ENCODE data around the gene PRSS21. TPM values are rescaled to one million over a fixed set of nuclear protein-coding genes. Genes with fewer than 3 reads are reported as not detected.

Gene PRSS21
- total RNA-seq, 1 donor from 2014 or later: 1.0 TPM

GRCh38 chr16:2808181-2808580, 8.9 kb upstream of the PRSS21 start:
- no peak for DNase-seq

DNA sequence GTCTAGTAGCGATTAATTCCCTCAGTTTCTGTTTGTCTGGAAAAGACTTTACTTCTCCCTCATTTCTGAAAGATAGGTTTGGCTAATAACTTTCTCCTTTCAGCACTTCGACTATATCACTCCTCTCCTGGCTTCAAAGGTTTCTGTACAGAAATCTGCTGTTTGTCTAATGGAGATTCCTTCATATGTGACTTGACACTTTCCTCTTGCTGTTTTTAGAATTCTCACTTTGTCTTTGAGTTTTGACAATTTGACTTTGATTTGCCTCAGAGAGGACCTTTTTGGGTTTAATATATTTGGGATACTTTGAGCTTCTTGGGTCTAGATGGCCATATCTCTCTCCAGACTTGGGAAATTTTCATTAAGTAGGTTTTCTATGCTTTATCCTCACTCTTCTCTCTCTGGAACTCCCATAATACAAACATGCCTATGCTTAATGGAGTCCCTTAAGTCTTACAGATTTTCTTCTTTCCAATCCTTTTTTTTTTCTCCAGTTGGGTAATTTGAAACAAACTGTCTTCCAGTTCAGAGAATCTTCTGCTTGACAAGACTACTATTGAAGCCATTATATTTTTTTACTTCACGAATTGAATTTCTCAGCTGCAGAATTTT, 7.8 kb upstream of the PRSS21 start:
- DNase-seq: no peak

DNA sequence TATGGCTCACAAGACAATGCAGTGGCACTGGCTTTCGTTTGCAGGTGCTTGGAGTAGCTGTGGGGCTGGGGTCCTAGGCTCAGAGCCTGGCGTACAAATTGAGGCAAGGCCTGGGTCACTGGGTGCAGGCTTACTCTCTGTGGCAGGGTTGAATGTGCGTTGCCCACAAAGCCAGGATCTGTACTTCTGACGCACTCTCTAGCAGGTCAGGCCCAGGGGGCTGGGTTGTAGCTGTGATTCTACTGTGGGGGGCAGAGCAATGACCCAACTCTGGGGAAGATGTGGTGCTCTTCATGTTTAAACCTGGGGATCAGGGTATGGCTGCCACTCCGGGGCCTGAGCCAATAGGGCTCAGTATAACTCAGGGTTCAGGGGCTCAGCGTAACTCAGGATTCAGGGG, 6.4 kb upstream of the PRSS21 start:
- DNase-seq: no peak

DNA sequence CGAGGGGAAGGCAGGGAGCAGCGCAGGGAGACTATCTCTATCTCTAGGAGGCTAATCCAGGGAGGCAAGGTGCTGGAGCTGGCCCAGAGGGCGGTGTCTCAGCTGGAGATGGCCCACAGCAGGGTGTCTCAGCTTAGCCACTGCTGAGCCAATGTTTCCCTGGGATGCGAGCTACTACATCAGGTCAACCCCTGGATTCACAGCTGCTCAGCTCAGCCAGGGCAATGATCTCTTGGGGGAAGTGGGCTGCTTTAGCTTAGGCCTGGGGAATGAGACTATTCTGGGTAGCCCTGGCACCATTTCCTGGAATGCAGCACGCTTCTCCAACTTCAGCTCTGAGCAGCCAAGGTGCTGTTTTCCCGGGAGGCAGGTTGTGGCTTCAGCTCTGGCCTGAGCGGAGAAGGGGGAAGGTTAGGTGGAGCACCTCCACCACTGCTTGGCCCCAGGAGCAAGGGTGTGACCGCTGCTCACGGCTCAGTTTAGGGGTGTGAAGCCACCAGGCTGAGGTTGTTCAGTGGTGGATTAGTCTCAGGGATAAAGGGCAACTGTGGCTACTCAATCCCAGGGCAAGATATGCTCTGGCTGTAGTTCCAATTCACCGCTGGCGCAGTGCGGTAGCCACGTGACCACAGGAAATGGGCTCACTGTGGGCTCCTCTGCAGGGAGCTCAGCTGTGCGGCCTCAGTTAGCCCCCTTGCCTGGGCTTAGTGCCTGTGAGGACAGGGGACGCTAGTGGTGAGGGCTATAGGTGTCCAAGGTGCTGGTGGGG, 5.2 kb upstream of the PRSS21 start:
- DNase-seq: no peak

DNA sequence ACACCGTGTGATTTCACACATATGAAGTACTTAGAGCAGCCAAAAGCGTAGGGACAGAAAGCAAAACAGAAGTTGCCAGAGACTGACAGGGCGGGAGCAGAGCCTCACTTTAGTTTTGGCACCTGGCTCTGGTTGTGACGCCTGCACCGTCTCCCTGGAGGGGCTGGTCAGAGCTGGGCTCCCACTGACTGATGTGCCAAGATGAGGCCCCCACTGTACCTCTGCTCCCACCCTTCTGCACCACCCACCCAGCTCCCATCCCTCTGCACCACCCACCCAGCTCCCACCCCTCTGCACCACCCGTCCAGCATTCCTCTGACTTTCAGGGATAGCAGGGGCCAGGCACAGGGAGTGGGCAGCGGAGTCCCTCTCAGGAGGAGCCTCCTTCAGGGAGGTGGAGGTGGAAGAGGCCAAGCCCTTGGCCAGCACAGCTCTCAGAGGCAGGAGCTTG, 3.2 kb upstream of the PRSS21 start:
- no peak for DNase-seq

DNA sequence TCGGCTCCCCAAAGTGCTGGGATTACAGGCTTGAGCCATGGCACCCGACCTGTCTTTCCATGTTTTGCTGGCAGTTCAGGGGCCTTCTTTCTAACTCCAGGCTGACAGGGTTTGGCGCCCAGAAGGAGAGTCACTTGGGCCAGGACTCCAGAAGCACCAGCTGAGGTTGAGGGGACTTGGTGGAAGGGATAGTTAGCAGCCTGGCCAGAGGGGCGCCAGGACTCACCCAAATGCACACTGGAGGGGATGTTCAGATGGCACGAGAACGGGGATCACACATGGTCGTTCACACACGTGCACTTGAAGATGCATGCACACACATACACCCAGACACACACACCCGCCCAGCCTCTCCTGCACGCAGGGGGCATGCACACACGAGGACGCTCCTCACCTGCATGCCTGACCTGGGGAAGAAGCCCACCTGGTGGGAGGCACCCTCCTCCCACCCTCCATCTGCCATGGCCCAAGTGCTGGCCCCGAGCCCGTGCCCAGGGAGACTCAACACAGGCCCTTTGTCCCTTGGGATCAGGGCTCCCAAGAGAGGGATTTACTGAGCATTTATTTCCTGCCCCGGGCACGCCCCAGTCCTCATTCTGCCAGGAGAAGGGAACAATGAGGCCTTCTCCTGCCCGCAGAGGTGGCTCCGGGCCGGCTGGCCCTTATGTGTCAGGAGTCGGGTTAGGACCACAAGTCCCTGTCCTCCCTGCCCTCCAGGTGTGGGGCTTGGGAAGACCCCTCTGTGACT, 2.3 kb upstream of the PRSS21 start:
- no peak for DNase-seq

DNA sequence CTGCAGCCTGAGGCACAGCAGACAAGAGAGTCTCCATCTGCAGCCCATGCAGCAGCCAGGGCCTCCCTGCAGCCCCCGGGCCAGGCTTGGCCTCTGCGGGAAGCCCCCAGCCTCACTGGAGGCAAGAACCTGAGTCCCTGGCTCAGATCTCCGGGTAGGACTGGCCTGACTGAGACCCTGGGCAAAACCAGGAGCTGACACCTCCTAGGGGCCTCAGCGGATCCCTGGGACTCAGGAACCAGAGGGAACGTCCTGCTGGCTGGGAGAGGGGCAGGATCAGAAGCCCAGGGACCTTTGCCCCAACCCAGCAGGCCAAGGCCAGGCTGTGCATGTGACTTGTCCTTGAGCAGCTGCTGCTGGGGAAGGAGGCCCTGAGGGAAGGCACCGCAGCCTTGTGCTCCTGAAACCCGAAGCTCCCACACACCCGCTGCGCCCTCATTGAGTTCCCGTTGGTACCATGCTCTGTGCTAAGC, 1.7 kb upstream of the PRSS21 start:
- DNase-seq: no peak

DNA sequence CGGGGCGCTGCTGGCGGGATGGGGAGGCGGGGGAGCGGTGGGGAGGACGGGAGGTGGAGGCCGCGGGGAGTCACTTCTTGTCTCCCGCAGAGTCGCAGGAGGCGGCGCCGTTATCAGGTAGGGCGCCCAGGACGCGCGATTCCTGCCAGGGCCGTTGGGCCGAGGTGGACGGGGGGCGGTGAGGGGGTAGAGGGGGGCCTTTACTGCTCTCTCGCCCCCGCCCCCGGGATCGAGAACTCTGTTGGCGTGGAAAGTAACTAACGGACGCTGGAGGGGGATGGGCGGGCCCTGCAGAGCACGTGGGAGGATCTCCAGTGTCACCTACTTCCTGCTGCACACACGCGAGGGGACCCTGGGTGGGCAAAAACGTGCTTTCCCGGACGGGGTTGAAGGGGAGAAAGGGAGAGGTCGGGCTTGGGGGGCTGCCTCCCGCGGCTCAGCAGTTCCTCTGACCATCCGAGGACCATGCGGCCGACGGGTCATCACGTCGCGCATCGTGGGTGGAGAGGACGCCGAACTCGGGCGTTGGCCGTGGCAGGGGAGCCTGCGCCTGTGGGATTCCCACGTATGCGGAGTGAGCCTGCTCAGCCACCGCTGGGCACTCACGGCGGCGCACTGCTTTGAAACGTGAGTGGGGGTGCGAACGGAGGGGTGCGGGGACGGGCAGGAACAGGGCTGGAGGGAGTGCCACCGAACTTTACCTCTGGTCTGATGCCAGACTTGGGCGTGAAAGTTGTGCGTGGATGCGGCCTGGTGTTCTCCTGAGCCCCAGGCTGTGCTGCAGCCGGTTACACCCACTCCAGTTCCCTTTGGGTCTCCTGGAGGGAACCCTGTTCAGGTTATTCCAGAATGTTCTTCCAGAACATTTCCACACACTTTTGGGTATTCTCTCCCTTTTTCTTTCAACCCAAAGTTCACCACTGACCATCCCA, 569 bp downstream of the PRSS21 start:
- no peak for DNase-seq

GRCh38 chr16:2818272-2818876, 1.3 kb downstream of the PRSS21 start:
- no peak for DNase-seq

DNA sequence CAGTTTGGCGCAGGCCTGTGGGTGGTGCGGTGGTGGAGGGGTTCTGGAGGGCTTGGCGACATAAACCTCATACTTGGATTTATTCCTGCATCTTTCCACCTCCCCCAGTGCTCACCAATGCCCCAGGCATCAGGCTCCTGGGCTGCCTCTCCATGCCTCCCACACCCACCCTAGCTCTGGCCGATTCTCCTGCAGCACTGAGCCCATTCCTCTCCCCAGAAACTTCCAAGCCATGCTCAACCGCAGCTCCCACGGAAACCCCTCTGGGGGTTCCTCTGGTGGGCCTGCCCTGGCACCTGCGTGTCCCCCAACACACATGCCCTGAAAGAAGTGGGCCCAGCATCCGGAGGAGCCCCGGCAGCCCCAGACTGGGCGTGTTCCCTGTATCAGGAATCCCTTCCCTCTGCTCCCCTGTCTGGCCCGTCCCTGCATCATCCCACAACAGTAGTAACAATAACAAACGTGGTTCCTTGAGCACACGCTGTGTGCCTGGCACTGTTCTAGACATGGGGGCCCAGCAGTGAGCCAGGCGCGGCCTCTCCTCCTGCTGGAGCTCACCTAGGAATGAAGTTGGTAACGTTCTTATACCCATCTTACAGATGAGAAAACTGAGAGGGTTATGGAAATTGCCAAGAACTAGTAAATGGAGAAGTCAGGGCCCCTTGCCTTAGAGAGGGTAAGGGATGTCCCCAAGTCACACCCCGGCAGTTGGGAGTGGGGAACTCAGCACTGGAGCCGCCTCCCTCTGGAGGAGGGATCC, 2.3 kb downstream of the PRSS21 start:
- DNase-seq: no peak

DNA sequence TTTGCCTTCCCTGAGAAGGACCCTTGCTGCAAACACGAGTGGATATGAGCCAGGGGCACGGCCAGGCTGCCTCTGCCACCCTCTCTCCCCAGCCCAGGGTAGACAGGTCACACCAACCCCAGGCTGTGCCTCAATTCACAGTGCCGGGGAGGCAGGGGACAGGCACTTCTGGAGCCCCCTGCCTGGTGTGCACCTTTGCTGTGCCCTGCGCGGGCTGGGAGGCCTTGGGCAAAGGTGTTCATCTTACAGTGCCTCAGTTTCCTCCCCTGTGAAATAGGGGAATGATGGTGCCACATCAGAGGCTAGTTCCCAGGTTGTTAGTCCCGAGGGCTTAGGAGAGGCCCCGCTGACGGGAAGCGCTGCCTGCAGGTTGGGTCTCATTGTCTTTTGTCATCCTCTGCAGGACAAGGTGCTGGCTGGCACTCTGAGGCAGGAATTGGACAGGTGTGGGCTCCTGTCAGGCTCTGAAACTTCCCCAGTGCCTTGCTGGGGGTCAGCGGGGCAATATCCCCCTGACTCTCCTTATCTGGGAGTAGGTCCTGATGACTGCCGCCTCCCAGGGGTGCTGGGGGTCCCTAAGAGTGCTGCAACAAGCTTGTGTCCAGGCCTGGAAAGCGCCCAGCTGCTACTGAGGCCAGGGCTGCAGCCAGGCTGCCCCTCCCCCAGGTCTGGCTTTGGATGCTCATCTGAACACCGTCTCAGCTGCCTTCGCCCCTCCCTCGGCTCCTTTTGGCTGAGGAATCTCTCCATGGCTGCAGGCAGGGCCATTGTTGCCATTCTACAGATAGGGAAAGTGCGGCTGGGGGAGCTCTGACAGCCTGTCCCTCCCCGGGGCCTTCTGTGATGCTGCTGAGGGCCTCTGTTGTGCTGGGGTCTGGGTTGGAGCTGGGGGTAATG, 3.1 kb downstream of the PRSS21 start:
- DNase-seq: no peak

DNA sequence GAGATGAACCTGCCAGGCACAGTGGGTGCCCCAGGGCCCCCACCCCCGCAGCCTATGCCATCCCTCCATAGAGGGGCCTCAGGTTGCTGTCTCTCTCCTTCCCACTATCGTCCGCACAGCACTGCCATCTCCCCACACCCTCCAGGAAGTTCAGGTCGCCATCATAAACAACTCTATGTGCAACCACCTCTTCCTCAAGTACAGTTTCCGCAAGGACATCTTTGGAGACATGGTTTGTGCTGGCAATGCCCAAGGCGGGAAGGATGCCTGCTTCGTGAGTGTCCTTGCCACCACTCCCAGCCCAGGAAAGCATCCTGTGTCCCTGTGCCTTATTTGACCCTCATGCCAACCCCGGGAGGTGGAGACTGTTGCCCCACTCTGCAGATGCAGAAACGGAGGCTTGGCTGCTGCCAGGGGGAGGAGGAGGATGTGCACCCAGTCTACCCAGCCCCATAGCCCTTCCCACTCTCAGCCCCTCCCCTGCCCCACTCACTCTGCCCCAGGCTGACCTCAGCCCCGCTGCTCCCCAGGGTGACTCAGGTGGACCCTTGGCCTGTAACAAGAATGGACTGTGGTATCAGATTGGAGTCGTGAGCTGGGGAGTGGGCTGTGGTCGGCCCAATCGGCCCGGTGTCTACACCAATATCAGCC, 3.9 kb downstream of the PRSS21 start:
- DNase-seq: no peak

- DNase-seq: no peak
Observed at GRCh38 chr16:2821487-2822157, 4.6 kb downstream of the PRSS21 start.

DNA sequence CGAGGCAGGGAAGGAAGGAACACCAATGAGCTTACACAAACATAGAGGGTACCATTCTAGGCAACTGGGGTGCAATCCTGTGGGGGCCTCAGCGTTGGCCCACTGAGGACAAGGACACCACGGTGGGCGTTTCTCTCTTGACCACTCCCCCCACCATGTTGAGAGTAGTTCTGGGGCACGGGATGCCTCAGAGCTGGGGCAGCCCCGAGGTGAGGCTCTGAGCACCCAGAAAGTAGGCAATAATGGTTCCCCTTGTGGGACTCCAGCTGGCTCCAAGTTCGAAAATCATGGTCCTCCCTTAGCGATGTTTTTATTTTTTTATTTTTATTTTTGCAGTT, 5.1 kb downstream of the PRSS21 start:
- DNase-seq: no peak

DNA sequence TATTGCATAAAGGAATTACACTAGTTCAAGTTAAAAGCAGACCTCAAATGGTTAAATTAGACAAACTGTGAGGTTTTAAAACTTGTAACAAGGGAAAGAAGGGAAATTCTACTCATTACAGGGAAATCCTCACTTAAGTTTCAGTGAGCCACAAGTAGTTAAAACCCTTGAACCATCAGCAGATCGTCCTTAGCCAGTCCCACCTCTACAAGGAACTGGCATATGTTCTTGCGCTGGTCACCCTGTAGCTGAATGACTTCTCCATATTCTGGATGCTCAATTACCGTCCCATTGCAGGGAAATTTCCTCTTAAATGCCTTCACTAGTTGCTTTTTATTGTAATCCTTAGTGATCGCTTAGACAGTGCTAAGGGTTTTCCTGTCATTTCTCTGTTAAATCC, 5.5 kb downstream of the PRSS21 start:
- no peak for DNase-seq

- no peak for DNase-seq
Observed at GRCh38 chr16:2824626-2825025, 7.6 kb downstream of the PRSS21 start.

GRCh38 chr16:2825049-2825742, 8.2 kb downstream of the PRSS21 start:
- no peak for DNase-seq

DNA sequence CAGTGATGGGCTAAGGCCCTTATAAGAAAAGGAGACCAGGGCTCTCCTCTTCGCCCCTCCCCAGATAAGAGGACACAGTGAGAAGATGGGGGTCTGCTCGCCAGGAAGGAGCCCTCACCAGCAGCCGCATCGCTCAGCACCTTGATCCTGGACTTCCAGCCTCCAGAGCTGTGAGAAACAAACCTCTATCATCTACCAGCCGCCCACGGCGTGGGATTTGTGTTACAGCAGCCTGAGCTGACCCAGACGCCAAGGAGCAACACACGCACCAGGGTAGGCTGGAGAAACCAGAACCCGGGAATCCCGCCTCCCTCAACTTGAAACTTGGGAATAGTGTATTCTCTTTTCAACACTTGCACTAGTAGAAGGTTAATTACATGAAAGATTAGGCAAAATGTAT, 8.9 kb downstream of the PRSS21 start:
- DNase-seq: no peak
